GM23338 (cell line): ENCODE data around the gene PAK4. TPM values are rescaled to one million over a fixed set of nuclear protein-coding genes. Genes with fewer than 3 reads are reported as not detected.

Source experiments
- ATAC-seq: fragments of 200-7000 bp; cut with Tn5 transposase; 3 replicates; pipeline ENCODE4 v1.9.1; 2020
- DNase-seq: peaks from one replicate; pipeline ENCODE4 v3.0.0-alpha.2; 2015; ENCODE audit warnings: low spot score
- H2AFZ ChIP-seq: fragments of 200-600 bp; sonication (generic); 2 replicates; pipeline ENCODE4 v1.8.0; 2016; ENCODE audit warnings: antibody characterized with exemption, mild to moderate bottlenecking, moderate library complexity
- H3F3A ChIP-seq: fragments of 200-600 bp; sonication (generic); replicated peaks from 2 replicates; pipeline ENCODE4 v1.8.0; 2017; ENCODE audit warnings: antibody characterized with exemption, mixed run types, low read depth
- H3K27ac ChIP-seq: fragments of 200-600 bp; sonication (generic); 2 replicates; pipeline ENCODE4 v1.6.1; 2016; ENCODE audit warnings: low read depth
- H3K27me3 ChIP-seq: fragments of 200-600 bp; sonication (generic); 2 replicates; pipeline ENCODE4 v1.8.0; 2016; ENCODE audit warnings: mild to moderate bottlenecking, mixed run types, moderate library complexity; ENCODE audit not compliant: insufficient read depth
- H3K36me3 ChIP-seq: fragments of 200-600 bp; sonication (generic); 2 replicates; pipeline ENCODE4 v1.8.0; 2016; ENCODE audit warnings: mild to moderate bottlenecking; ENCODE audit not compliant: insufficient read depth
- H3K4me1 ChIP-seq: fragments of 200-600 bp; sonication (generic); 2 replicates; pipeline ENCODE4 v1.8.0; 2016; ENCODE audit warnings: mild to moderate bottlenecking, moderate library complexity; ENCODE audit not compliant: insufficient read depth
- H3K4me2 ChIP-seq: fragments of 200-600 bp; sonication (generic); 2 replicates; pipeline ENCODE4 v1.7.1; 2017; ENCODE audit warnings: mixed run types
- H3K4me3 ChIP-seq: fragments of 200-600 bp; sonication (generic); 2 replicates; pipeline ENCODE4 v1.6.1; 2016; ENCODE audit warnings: mixed run types
- H3K79me2 ChIP-seq: fragments of 200-600 bp; sonication (generic); replicated peaks from 2 replicates; pipeline ENCODE4 v1.8.0; 2017; ENCODE audit warnings: mild to moderate bottlenecking; ENCODE audit not compliant: insufficient read depth
- H3K9me2 ChIP-seq: fragments of 200-600 bp; sonication (generic); 2 replicates; pipeline ENCODE4 v1.8.0; 2017; ENCODE audit not compliant: insufficient read depth
- H4K20me1 ChIP-seq: fragments of 200-600 bp; sonication (generic); replicated peaks from 2 replicates; pipeline ENCODE4 v1.8.0; 2017; ENCODE audit warnings: mild to moderate bottlenecking; ENCODE audit not compliant: insufficient read depth
- H3K27ac Mint-ChIP-seq: 2 replicates; pipeline ENCODE4 v1.8.0; 2020; ENCODE audit warnings: inconsistent platforms, mild to moderate bottlenecking, moderate library complexity, mixed read lengths
- H3K27me3 Mint-ChIP-seq: 3 replicates; pipeline ENCODE4 v1.8.0; 2022; ENCODE audit warnings: low read depth, mild to moderate bottlenecking, moderate library complexity, mixed read lengths, inconsistent platforms; ENCODE audit not compliant: insufficient read depth, poor library complexity
- H3K36me3 Mint-ChIP-seq: 3 replicates; pipeline ENCODE4 v1.8.0; 2021; ENCODE audit warnings: low read depth, mild to moderate bottlenecking, inconsistent platforms, moderate library complexity, mixed read lengths
- H3K4me1 Mint-ChIP-seq: 3 replicates; pipeline ENCODE4 v1.8.0; 2020; ENCODE audit warnings: mild to moderate bottlenecking, inconsistent platforms, mixed read lengths
- H3K4me3 Mint-ChIP-seq: 3 replicates; pipeline ENCODE4 v1.8.0; 2021; ENCODE audit warnings: moderate library complexity, mild to moderate bottlenecking, inconsistent platforms, mixed read lengths
- H3K9me3 Mint-ChIP-seq: 3 replicates; pipeline ENCODE4 v1.8.0; 2020; ENCODE audit warnings: moderate library complexity, mild to moderate bottlenecking, inconsistent platforms, mixed read lengths
- CREB1 ChIP-seq: fragments of 250-450 bp; sonication (Bioruptor Pico); IDR thresholded peaks from 2 replicates; pipeline ENCODE4 v1.5.0; 2020; ENCODE audit warnings: low read depth, mild to moderate bottlenecking, moderate library complexity
- EZH2 ChIP-seq: fragments of 200-600 bp; sonication (generic); IDR thresholded peaks from one replicate; pipeline ENCODE4 v1.8.0; 2017; ENCODE audit warnings: antibody characterized with exemption, mild to moderate bottlenecking, low read depth; ENCODE audit not compliant: unreplicated experiment
- EZH2phosphoT487 ChIP-seq: fragments of 200-600 bp; sonication (generic); IDR thresholded peaks from one replicate; pipeline ENCODE4 v1.8.1; 2018; ENCODE audit warnings: antibody characterized with exemption; ENCODE audit not compliant: unreplicated experiment
- JUNB ChIP-seq: IDR thresholded peaks from one replicate; pipeline ENCODE4 v1.6.1; 2016; ENCODE audit warnings: antibody characterized with exemption; ENCODE audit not compliant: unreplicated experiment
- NANOG ChIP-seq: IDR thresholded peaks from 2 replicates; pipeline ENCODE4 v1.6.1; 2016; ENCODE audit warnings: antibody characterized with exemption, borderline replicate concordance
- POLR2AphosphoS5 ChIP-seq: IDR thresholded peaks from 2 replicates; pipeline ENCODE4 v1.6.1; 2016; ENCODE audit warnings: antibody characterized with exemption, low read depth
- STAT1 ChIP-seq: IDR thresholded peaks from one replicate; pipeline ENCODE4 v1.6.1; 2016; ENCODE audit warnings: antibody characterized with exemption; ENCODE audit not compliant: unreplicated experiment
- ZNF114 ChIP-seq: fragments of 250-450 bp; sonication (Bioruptor Pico); IDR thresholded peaks from 2 replicates; pipeline ENCODE4 v1.5.0; 2020; ENCODE audit warnings: mild to moderate bottlenecking, moderate library complexity
- ZNF331 ChIP-seq: fragments of 250-450 bp; sonication (Bioruptor Pico); IDR thresholded peaks from 2 replicates; pipeline ENCODE4 v1.5.0; 2020; ENCODE audit warnings: low read depth, mild to moderate bottlenecking, moderate library complexity
- polyA plus RNA-seq: library from polyadenylated mRNA; unstranded; fragments of >200 nt; fragmentation: Nextera tagmentation; extraction: Ambion mirVana; gene quantifications from 2 replicates; pipeline ENCODE4 v1.2.1, GENCODE V29; 2016
- total RNA-seq: library from RNA; depleted of rRNA; stranded (reverse); fragments of >200 nt; shearing (Covaris generic); gene quantifications from 2 replicates; pipeline ENCODE4 v1.2.3, GENCODE V29; 2014
- TF ChIP-seq, protein P1 (sequence below): IDR thresholded peaks from one replicate; pipeline ENCODE4 v1.6.1; 2018; ENCODE audit warnings: antibody characterized with exemption; ENCODE audit not compliant: unreplicated experiment
- TF ChIP-seq, protein P2 (sequence below): fragments of 250-450 bp; sonication (Bioruptor Pico); IDR thresholded peaks from 2 replicates; pipeline ENCODE4 v1.5.0; 2020; ENCODE audit warnings: mild to moderate bottlenecking, moderate library complexity
- TF ChIP-seq, protein P3 (sequence below): IDR thresholded peaks from 2 replicates; pipeline ENCODE4 v1.6.1; 2016; ENCODE audit warnings: antibody characterized with exemption
- TF ChIP-seq, protein P4 (sequence below), 2 experiments: fragments of 200-600 bp in 1 of 2; sonication (generic) in 1 of 2; conservative IDR thresholded peaks; 2 replicates each; pipeline versions ENCODE4 v1.5.1 to v1.6.1; 2016 to 2017; ENCODE audit warnings: antibody characterized with exemption in 2 of 2, low read depth in 2 of 2, mild to moderate bottlenecking in 2 of 2, moderate library complexity in 1 of 2

PAK4 gene
- total and polyA plus RNA-seq, 2 experiments from 2014 or later, result 28.7 to 35.4 TPM

DNA sequence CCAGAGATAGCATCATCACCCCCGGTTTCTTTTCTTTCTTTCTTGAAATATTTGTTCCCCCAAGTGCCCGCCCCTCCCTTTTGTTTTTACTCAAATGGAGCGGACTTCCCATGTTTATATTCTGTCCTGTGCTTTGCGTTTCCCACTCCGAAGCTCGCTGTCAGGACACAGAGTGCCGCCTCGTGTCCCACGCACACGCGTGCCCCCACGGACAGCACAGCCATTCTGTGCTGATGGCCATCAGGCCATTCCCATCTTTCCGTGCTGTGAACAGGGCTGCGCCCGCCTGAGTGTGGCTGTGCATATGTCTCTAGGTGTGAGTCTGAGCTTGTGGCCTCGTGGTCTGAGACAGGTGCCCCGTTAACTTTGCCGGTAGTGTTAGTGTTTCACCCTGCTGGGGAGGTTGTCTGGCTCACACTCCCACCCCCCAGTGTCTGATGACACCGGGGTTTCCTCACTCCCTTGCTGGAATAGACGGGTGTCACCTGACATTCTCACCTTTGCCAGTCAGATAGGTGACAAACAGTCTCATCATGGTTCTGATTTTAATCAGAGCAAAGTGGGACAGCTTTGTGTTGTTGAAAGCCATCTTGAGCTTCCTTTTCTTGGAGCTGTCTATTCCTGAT, 6.9 kb downstream of the PAK4 start:
- H3F3A ChIP-seq, result no peaks in the 10 kb centered on the region; the same call in 1 of the 2 replicates
- peak overlapping the region; percentile 63; the same call in 1 of the 2 replicates for H3K27ac ChIP-seq
- no peak overlapping the region for H2AFZ ChIP-seq
- TF ChIP-seq EZH2 (no peak), ZNF331 (CRISPR knock-in tag) (no peak), POLR2AphosphoS5 (no peak), ZNF114 (CRISPR knock-in tag) (no peak), STAT1 (no peak), EZH2phosphoT487 (no peak), JUNB (no peak), CREB1 (CRISPR knock-in tag) (no peak), NANOG (no peak)
- TF ChIP-seq, protein P1, sequence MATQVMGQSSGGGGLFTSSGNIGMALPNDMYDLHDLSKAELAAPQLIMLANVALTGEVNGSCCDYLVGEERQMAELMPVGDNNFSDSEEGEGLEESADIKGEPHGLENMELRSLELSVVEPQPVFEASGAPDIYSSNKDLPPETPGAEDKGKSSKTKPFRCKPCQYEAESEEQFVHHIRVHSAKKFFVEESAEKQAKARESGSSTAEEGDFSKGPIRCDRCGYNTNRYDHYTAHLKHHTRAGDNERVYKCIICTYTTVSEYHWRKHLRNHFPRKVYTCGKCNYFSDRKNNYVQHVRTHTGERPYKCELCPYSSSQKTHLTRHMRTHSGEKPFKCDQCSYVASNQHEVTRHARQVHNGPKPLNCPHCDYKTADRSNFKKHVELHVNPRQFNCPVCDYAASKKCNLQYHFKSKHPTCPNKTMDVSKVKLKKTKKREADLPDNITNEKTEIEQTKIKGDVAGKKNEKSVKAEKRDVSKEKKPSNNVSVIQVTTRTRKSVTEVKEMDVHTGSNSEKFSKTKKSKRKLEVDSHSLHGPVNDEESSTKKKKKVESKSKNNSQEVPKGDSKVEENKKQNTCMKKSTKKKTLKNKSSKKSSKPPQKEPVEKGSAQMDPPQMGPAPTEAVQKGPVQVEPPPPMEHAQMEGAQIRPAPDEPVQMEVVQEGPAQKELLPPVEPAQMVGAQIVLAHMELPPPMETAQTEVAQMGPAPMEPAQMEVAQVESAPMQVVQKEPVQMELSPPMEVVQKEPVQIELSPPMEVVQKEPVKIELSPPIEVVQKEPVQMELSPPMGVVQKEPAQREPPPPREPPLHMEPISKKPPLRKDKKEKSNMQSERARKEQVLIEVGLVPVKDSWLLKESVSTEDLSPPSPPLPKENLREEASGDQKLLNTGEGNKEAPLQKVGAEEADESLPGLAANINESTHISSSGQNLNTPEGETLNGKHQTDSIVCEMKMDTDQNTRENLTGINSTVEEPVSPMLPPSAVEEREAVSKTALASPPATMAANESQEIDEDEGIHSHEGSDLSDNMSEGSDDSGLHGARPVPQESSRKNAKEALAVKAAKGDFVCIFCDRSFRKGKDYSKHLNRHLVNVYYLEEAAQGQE, result no peak
- TF ChIP-seq, protein P2, sequence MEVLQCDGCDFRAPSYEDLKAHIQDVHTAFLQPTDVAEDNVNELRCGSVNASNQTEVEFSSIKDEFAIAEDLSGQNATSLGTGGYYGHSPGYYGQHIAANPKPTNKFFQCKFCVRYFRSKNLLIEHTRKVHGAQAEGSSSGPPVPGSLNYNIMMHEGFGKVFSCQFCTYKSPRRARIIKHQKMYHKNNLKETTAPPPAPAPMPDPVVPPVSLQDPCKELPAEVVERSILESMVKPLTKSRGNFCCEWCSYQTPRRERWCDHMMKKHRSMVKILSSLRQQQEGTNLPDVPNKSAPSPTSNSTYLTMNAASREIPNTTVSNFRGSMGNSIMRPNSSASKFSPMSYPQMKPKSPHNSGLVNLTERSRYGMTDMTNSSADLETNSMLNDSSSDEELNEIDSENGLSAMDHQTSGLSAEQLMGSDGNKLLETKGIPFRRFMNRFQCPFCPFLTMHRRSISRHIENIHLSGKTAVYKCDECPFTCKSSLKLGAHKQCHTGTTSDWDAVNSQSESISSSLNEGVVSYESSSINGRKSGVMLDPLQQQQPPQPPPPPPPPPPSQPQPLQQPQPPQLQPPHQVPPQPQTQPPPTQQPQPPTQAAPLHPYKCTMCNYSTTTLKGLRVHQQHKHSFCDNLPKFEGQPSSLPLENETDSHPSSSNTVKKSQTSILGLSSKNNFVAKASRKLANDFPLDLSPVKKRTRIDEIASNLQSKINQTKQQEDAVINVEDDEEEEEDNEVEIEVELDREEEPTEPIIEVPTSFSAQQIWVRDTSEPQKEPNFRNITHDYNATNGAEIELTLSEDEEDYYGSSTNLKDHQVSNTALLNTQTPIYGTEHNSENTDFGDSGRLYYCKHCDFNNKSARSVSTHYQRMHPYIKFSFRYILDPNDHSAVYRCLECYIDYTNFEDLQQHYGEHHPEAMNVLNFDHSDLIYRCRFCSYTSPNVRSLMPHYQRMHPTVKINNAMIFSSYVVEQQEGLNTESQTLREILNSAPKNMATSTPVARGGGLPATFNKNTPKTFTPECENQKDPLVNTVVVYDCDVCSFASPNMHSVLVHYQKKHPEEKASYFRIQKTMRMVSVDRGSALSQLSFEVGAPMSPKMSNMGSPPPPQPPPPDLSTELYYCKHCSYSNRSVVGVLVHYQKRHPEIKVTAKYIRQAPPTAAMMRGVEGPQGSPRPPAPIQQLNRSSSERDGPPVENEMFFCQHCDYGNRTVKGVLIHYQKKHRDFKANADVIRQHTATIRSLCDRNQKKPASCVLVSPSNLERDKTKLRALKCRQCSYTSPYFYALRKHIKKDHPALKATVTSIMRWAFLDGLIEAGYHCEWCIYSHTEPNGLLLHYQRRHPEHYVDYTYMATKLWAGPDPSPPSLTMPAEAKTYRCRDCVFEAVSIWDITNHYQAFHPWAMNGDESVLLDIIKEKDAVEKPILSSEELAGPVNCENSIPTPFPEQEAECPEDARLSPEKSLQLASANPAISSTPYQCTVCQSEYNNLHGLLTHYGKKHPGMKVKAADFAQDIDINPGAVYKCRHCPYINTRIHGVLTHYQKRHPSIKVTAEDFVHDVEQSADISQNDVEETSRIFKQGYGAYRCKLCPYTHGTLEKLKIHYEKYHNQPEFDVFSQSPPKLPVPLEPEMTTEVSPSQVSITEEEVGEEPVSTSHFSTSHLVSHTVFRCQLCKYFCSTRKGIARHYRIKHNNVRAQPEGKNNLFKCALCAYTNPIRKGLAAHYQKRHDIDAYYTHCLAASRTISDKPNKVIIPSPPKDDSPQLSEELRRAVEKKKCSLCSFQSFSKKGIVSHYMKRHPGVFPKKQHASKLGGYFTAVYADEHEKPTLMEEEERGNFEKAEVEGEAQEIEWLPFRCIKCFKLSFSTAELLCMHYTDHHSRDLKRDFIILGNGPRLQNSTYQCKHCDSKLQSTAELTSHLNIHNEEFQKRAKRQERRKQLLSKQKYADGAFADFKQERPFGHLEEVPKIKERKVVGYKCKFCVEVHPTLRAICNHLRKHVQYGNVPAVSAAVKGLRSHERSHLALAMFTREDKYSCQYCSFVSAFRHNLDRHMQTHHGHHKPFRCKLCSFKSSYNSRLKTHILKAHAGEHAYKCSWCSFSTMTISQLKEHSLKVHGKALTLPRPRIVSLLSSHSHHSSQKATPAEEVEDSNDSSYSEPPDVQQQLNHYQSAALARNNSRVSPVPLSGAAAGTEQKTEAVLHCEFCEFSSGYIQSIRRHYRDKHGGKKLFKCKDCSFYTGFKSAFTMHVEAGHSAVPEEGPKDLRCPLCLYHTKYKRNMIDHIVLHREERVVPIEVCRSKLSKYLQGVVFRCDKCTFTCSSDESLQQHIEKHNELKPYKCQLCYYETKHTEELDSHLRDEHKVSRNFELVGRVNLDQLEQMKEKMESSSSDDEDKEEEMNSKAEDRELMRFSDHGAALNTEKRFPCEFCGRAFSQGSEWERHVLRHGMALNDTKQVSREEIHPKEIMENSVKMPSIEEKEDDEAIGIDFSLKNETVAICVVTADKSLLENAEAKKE (CRISPR knock-in tag), result no peak
- TF ChIP-seq, protein P3, sequence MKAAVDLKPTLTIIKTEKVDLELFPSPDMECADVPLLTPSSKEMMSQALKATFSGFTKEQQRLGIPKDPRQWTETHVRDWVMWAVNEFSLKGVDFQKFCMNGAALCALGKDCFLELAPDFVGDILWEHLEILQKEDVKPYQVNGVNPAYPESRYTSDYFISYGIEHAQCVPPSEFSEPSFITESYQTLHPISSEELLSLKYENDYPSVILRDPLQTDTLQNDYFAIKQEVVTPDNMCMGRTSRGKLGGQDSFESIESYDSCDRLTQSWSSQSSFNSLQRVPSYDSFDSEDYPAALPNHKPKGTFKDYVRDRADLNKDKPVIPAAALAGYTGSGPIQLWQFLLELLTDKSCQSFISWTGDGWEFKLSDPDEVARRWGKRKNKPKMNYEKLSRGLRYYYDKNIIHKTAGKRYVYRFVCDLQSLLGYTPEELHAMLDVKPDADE, result no peak
- TF ChIP-seq, protein P4, sequence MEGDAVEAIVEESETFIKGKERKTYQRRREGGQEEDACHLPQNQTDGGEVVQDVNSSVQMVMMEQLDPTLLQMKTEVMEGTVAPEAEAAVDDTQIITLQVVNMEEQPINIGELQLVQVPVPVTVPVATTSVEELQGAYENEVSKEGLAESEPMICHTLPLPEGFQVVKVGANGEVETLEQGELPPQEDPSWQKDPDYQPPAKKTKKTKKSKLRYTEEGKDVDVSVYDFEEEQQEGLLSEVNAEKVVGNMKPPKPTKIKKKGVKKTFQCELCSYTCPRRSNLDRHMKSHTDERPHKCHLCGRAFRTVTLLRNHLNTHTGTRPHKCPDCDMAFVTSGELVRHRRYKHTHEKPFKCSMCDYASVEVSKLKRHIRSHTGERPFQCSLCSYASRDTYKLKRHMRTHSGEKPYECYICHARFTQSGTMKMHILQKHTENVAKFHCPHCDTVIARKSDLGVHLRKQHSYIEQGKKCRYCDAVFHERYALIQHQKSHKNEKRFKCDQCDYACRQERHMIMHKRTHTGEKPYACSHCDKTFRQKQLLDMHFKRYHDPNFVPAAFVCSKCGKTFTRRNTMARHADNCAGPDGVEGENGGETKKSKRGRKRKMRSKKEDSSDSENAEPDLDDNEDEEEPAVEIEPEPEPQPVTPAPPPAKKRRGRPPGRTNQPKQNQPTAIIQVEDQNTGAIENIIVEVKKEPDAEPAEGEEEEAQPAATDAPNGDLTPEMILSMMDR (conservative IDR thresholded peaks at IDR 0.05; ENCODE audit: low read depth in 2 of 2), result no peak
- ATAC-seq (no peak), DNase-seq (no peak)
- H3K79me2 ChIP-seq, result peaks cover 93% of the 10 kb centered on the region
- no peaks in the 10 kb centered on the region for H3K36me3 Mint-ChIP-seq
- no peaks in the 10 kb centered on the region for H3K9me3 Mint-ChIP-seq
- no peaks in the 10 kb centered on the region for H3K36me3 ChIP-seq
- peaks cover 74% of the 10 kb centered on the region for H3K4me1 Mint-ChIP-seq
- H3K4me1 ChIP-seq, result peaks cover 49% of the 10 kb centered on the region
- peaks cover 20% of the 10 kb centered on the region; the same call in 1 of the 2 replicates for H4K20me1 ChIP-seq
- H3K4me2 ChIP-seq, result peak overlapping the region; percentile 32; the same call in 1 of the 2 replicates
- H3K4me3 Mint-ChIP-seq, result no peak overlapping the region; the same call in 2 of the 3 replicates
- H3K27me3 ChIP-seq, result no peaks in the 10 kb centered on the region
- H3K9me2 ChIP-seq, result no peaks in the 10 kb centered on the region
- H3K27me3 Mint-ChIP-seq, result peaks cover 16% of the 10 kb centered on the region
- H3K4me3 ChIP-seq, result no peak overlapping the region
- H3K27ac Mint-ChIP-seq, result peak overlapping the region; percentile 45; the same call in 1 of the 2 replicates
